H9 (cell line): ENCODE data around the gene DGUOK. TPM values are rescaled to one million over a fixed set of nuclear protein-coding genes. Genes with fewer than 3 reads are reported as not detected.

Experiments used
- DNase-seq: peaks from one replicate; pipeline ENCODE4 v3.0.0-alpha.2; 2017
- H2AFZ ChIP-seq: one replicate; pipeline ENCODE4 v1.6.1; 2013; ENCODE audit warnings: mild to moderate bottlenecking, low read length, control low read depth, moderate library complexity
- H2AK5ac ChIP-seq: 2 replicates; pipeline ENCODE4 v1.6.1; 2013; ENCODE audit warnings: low read length, control low read depth, mixed read lengths; ENCODE audit not compliant: insufficient read length
- H2BK120ac ChIP-seq: one replicate; pipeline ENCODE4 v1.6.1; 2013; ENCODE audit warnings: low read depth, mild to moderate bottlenecking, low read length, control low read depth, inconsistent platforms; ENCODE audit not compliant: poor library complexity, severe bottlenecking
- H2BK12ac ChIP-seq: 2 replicates; pipeline ENCODE4 v1.6.1; 2013; ENCODE audit warnings: low read length, control low read depth, mixed read lengths, low read depth; ENCODE audit not compliant: insufficient read length
- H2BK15ac ChIP-seq: 2 replicates; pipeline ENCODE4 v1.6.1; 2013; ENCODE audit warnings: low read depth, low read length, control low read depth
- H2BK20ac ChIP-seq: one replicate; pipeline ENCODE4 v1.6.1; 2013; ENCODE audit warnings: low read depth, mild to moderate bottlenecking, low read length, control low read depth, inconsistent platforms; ENCODE audit not compliant: poor library complexity, severe bottlenecking
- H2BK5ac ChIP-seq: 2 replicates; pipeline ENCODE4 v1.6.1; 2013; ENCODE audit warnings: low read length, control low read depth, mixed read lengths; ENCODE audit not compliant: insufficient read length
- H3K14ac ChIP-seq: 2 replicates; pipeline ENCODE4 v1.6.1; 2013; ENCODE audit warnings: low read length, control low read depth; ENCODE audit not compliant: insufficient read depth
- H3K18ac ChIP-seq: 2 replicates; pipeline ENCODE4 v1.6.1; 2013; ENCODE audit warnings: low read depth, mild to moderate bottlenecking, mixed read lengths, low read length, control low read depth; ENCODE audit not compliant: insufficient read length
- H3K23ac ChIP-seq: 2 replicates; pipeline ENCODE4 v1.6.1; 2013; ENCODE audit warnings: low read length, control low read depth, mixed read lengths, low read depth; ENCODE audit not compliant: insufficient read length
- H3K23me2 ChIP-seq: 2 replicates; pipeline ENCODE4 v1.6.1; 2013; ENCODE audit warnings: low read depth, mild to moderate bottlenecking, mixed read lengths, low read length, control low read depth; ENCODE audit not compliant: insufficient read length, poor library complexity, severe bottlenecking
- H3K27ac ChIP-seq: 2 replicates; pipeline ENCODE4 v1.5.1; 2013; ENCODE audit warnings: low read length, control low read depth, mixed read lengths, low read depth; ENCODE audit not compliant: insufficient read length
- H3K27me3 ChIP-seq: 2 replicates; pipeline ENCODE4 v1.6.1; 2013; ENCODE audit warnings: low read length, control low read depth, inconsistent platforms; ENCODE audit not compliant: insufficient read depth
- H3K4ac ChIP-seq: 2 replicates; pipeline ENCODE4 v1.6.1; 2013; ENCODE audit warnings: low read depth, mild to moderate bottlenecking, control low read depth, inconsistent platforms, low read length, moderate library complexity
- H3K4me1 ChIP-seq: 2 replicates; pipeline ENCODE4 v1.6.1; 2013; ENCODE audit warnings: low read length, control low read depth, inconsistent platforms; ENCODE audit not compliant: insufficient read depth
- H3K4me2 ChIP-seq: 2 replicates; pipeline ENCODE4 v1.6.1; 2013; ENCODE audit warnings: low read length, control low read depth, mixed read lengths; ENCODE audit not compliant: insufficient read length, insufficient read depth
- H3K56ac ChIP-seq: 2 replicates; pipeline ENCODE4 v1.6.1; 2013; ENCODE audit warnings: low read depth, mild to moderate bottlenecking, mixed read lengths, low read length, control low read depth; ENCODE audit not compliant: insufficient read length
- H3K79me1 ChIP-seq: 2 replicates; pipeline ENCODE4 v1.6.1; 2013; ENCODE audit warnings: low read depth, mild to moderate bottlenecking, moderate library complexity, low read length, control low read depth, inconsistent platforms; ENCODE audit not compliant: insufficient read depth, poor library complexity, severe bottlenecking
- H3K79me2 ChIP-seq: 2 replicates; pipeline ENCODE4 v1.6.1; 2013; ENCODE audit warnings: low read length, control low read depth, inconsistent platforms; ENCODE audit not compliant: insufficient read depth
- H3K9ac ChIP-seq: 2 replicates; pipeline ENCODE4 v1.6.1; 2013; ENCODE audit warnings: low read length, control low read depth, mixed read lengths; ENCODE audit not compliant: insufficient read length; ENCODE audit errors: extremely low read depth
- H3K9me3 ChIP-seq: one replicate; pipeline ENCODE4 v1.6.1; 2013; ENCODE audit warnings: low read depth, low read length, inconsistent platforms; ENCODE audit not compliant: control insufficient read depth
- H3T11ph ChIP-seq: one replicate; pipeline ENCODE4 v1.6.1; 2013; ENCODE audit warnings: mild to moderate bottlenecking, low read length, control low read depth, inconsistent platforms
- H4K20me1 ChIP-seq: one replicate; pipeline ENCODE4 v1.6.1; 2013; ENCODE audit not compliant: control insufficient read depth, insufficient read length, insufficient read depth
- H4K5ac ChIP-seq: 2 replicates; pipeline ENCODE4 v1.6.1; 2013; ENCODE audit warnings: low read depth, mild to moderate bottlenecking, mixed read lengths, low read length, control low read depth; ENCODE audit not compliant: insufficient read length
- H4K8ac ChIP-seq: replicated peaks from 2 replicates; pipeline ENCODE4 v1.6.1; 2013; ENCODE audit warnings: low read length, control low read depth, mixed read lengths, low read depth; ENCODE audit not compliant: insufficient read length
- H4K91ac ChIP-seq: 2 replicates; pipeline ENCODE4 v1.6.1; 2013; ENCODE audit warnings: low read depth, mild to moderate bottlenecking, moderate library complexity, mixed read lengths, low read length, control low read depth; ENCODE audit not compliant: insufficient read length
- H3K27ac Mint-ChIP-seq, 3 experiments: 2 replicates in 2 of 3; 3 replicates in 1 of 3; pipeline ENCODE4 v1.8.0; 2020 to 2021; ENCODE audit warnings: mixed read lengths in 3 of 3, mild to moderate bottlenecking in 1 of 3, moderate library complexity in 1 of 3
- H3K27me3 Mint-ChIP-seq: 2 replicates; pipeline ENCODE4 v1.8.0; 2021; ENCODE audit warnings: low read depth, mild to moderate bottlenecking, moderate library complexity, mixed read lengths
- H3K36me3 Mint-ChIP-seq, 3 experiments: 2 replicates in 2 of 3; 3 replicates in 1 of 3; pipeline ENCODE4 v1.8.0; 2020 to 2021; ENCODE audit warnings: low read depth in 3 of 3, mixed read lengths in 3 of 3; ENCODE audit not compliant: insufficient read depth in 1 of 3
- H3K4me1 Mint-ChIP-seq, 2 experiments: 2 replicates each; pipeline ENCODE4 v1.8.0; 2020; ENCODE audit warnings: mixed read lengths in 2 of 2
- H3K4me3 Mint-ChIP-seq, 2 experiments: 2 replicates in 1 of 2; 3 replicates in 1 of 2; pipeline ENCODE4 v1.8.0; 2020 to 2021; ENCODE audit warnings: mild to moderate bottlenecking in 2 of 2, mixed read lengths in 2 of 2, moderate library complexity in 1 of 2
- H3K9me3 Mint-ChIP-seq, 2 experiments: 2 replicates in 1 of 2; 3 replicates in 1 of 2; pipeline ENCODE4 v1.8.0; 2020; ENCODE audit warnings: mild to moderate bottlenecking in 2 of 2, mixed read lengths in 2 of 2, moderate library complexity in 1 of 2
- WGBS: extraction: QIAGEN DNeasy Blood & Tissue Kit; methylation state at CpG from one replicate; pipeline ENCODE4 v1.1.7; 2013; ENCODE audit warnings: missing lambda C conversion rate, low lambda C conversion rate, mixed read lengths; ENCODE audit not compliant: insufficient read length; ENCODE audit errors: extremely low coverage; 5-methylcytosine and 5-hydroxymethylcytosine counted together
- total RNA-seq: library from RNA; stranded (reverse); gene quantifications from 2 replicates; pipeline ENCODE4 v1.2.1, GENCODE V29; 2021
- TF ChIP-seq, protein P1 (sequence below): fragments of 200-600 bp; sonication (generic); conservative IDR thresholded peaks from 3 replicates; pipeline ENCODE4 v1.8.0; 2021; ENCODE audit warnings: antibody characterized with exemption, mild to moderate bottlenecking

DGUOK gene
- total RNA-seq, 1 experiment from 2014 or later = 98.5 TPM

DNA sequence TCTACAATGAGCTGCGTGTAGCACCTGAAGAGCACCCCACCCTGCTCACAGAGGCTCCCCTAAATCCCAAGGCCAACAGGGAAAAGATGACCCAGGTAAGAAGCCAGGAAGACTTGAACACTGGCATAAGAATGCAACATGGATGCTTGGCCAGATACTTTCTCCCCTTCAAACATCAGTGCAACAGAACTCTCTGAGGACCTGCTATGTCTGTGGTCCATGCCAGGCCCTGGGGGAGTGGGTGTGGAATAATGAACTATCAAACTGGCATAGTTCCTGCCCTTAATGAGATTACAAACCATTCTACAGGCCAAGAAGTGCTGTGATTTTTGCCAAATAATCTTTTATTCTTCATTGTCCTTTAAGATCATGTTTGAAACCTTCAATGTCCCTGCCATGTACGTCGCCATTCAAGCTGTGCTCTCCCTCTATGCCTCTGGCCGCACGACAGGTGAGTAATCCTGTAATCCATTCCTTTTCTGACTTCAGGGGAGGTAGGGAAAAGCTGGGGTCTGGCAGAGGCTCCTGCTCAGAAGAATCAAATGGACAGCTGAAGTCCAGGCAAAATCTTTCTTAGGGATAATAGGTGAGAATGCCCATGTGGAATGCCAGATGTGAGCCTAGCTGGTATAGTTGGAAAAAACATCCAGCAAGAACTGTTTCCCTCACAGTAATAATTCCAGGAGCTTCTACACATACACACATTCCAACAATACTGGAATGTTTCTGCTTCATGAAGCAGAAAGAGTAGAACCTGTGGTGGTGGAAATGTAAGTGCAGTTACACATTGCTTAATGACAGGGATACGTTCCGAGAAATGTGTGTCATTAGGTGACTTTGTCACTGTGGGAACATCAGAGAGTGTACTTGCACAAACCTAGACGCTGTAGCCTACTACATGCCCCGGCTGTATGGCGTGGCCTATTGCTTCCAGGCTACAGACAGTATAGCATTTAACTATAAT, 17.7 kb upstream of the DGUOK start:
- no peak overlapping the region for H3K18ac ChIP-seq
- no peak overlapping the region for H2BK12ac ChIP-seq
- no CpG with 5 or more reads among the region's 10 CpGs for WGBS
- Mint-ChIP-seq H3K36me3 (no peaks in the 10 kb centered on the region), H3K4me1 (peaks cover 4 to 5% of the 10 kb centered on the region in 2 experiments), H3K27me3 (no peaks in the 10 kb centered on the region; the same call in 1 of the 2 replicates), H3K27ac (no peak overlapping the region; a peak in 1 of 7 replicates), H3K9me3 (no peaks in the 10 kb centered on the region), H3K4me3 (no peak overlapping the region)
- H3K79me2 ChIP-seq = no peaks in the 10 kb centered on the region
- TF ChIP-seq, protein P1, sequence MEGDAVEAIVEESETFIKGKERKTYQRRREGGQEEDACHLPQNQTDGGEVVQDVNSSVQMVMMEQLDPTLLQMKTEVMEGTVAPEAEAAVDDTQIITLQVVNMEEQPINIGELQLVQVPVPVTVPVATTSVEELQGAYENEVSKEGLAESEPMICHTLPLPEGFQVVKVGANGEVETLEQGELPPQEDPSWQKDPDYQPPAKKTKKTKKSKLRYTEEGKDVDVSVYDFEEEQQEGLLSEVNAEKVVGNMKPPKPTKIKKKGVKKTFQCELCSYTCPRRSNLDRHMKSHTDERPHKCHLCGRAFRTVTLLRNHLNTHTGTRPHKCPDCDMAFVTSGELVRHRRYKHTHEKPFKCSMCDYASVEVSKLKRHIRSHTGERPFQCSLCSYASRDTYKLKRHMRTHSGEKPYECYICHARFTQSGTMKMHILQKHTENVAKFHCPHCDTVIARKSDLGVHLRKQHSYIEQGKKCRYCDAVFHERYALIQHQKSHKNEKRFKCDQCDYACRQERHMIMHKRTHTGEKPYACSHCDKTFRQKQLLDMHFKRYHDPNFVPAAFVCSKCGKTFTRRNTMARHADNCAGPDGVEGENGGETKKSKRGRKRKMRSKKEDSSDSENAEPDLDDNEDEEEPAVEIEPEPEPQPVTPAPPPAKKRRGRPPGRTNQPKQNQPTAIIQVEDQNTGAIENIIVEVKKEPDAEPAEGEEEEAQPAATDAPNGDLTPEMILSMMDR = no peak
- no peak overlapping the region for H2AK5ac ChIP-seq
- no peak overlapping the region for H3K9ac ChIP-seq
- H2BK20ac ChIP-seq = no peak overlapping the region
- H2BK120ac ChIP-seq = no peak overlapping the region
- no peak overlapping the region for H2BK5ac ChIP-seq
- H2AFZ ChIP-seq = no peak overlapping the region
- H3K79me1 ChIP-seq = no peaks in the 10 kb centered on the region
- H4K8ac ChIP-seq = no peak overlapping the region
- H3K27ac ChIP-seq = no peak overlapping the region
- H3K4me1 ChIP-seq = no peaks in the 10 kb centered on the region
- H3K4ac ChIP-seq = no peak overlapping the region
- H4K91ac ChIP-seq = no peak overlapping the region
- no peak overlapping the region for H2BK15ac ChIP-seq
- H3K56ac ChIP-seq = no peak overlapping the region
- DNase-seq = no peak
- no peaks in the 10 kb centered on the region for H4K20me1 ChIP-seq
- H3K9me3 ChIP-seq = no peaks in the 10 kb centered on the region
- no peak overlapping the region for H3T11ph ChIP-seq
- H3K27me3 ChIP-seq = no peaks in the 10 kb centered on the region
- H3K23me2 ChIP-seq = no peaks in the 10 kb centered on the region
- H3K4me2 ChIP-seq = no peak overlapping the region
- H3K23ac ChIP-seq = no peak overlapping the region
- H4K5ac ChIP-seq = no peak overlapping the region
- H3K14ac ChIP-seq = no peak overlapping the region
